Limb (tissue), 2 donors: ENCODE data around the gene ATM.
"Not testable (repeated sequence)": the region's sequence is repeated elsewhere in the genome, so short reads cannot be mapped to it uniquely, and the experiment has no call there.

Experiments used
- DNase-seq, 2 donors: peaks; one replicate each; pipeline ENCODE4 v3.0.0-alpha.2; 2016; ENCODE audit errors: extremely low spot score in 2 of 2

Gene ATM

GRCh38 chr11:108370315-108370714 lies 147.4 kb downstream of the ATM start:
- DNase-seq: no peak

DNA sequence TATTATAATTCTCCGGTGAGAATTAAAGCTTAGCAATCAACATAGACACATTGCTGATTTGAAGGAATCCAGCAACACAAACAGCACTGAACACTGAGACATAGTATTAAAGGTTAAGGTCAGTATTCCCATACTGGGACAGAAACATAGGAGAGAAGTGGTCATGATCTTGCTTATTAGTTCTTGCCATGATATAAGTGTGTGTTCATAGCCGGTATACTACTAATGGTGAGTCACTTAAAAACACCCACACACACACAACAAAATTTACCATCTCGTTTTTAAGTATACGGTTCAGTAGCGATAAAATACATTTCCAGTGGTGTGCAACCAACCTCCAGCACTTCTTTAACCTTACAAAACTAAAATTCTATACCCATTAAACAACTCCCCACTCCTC lies 148.1 kb downstream of the ATM start:
- no peak for DNase-seq

DNA sequence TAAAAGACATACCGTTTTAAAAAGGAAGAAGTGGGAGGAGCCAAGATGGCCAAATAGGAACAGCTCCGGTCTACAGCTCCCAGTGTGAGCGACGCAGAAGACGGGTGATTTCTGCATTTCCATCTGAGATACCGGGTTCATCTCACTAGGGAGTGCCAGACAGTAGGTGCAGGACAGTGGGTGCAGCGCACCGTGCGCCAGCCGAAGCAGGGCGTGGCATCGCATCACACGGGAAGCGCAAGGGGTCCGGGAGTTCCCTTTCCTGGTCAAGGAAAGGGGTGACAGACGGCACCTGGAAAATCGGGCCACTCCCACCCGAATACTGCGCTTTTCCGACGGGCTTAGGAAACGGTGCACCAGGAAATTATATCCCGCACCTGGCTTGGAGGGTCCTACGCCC lies 150.6 kb downstream of the ATM start:
- not testable (repeated sequence) for DNase-seq

DNA sequence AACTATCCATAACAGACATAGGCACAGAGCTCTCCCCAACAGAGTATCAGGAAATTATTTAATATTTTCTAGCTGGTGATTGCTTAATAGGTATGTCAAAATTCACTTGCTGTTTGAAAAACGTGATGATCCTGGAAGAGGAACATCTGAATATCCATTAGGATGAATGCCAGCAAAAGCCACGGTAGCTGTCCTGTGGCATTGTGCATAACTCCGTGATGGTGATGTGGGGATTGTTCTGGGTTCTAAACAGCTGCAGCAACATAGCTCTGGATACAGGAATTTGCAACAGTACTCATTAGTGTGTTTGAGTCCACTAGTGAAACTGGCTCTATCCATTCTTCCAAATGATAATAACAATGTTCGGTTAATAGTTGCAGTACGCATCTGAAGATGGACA lies 165.7 kb downstream of the ATM start:
- DNase-seq: no peak

GRCh38 chr11:108392353-108392752 lies 169.5 kb downstream of the ATM start:
- no peak for DNase-seq

GRCh38 chr11:108393046-108393445 lies 170.2 kb downstream of the ATM start:
- DNase-seq: no peak

- no peak for DNase-seq
Observed at GRCh38 chr11:108394744-108395284, 171.9 kb downstream of the ATM start.

GRCh38 chr11:108396672-108397071 lies 173.8 kb downstream of the ATM start:
- not testable (repeated sequence) for DNase-seq

DNA sequence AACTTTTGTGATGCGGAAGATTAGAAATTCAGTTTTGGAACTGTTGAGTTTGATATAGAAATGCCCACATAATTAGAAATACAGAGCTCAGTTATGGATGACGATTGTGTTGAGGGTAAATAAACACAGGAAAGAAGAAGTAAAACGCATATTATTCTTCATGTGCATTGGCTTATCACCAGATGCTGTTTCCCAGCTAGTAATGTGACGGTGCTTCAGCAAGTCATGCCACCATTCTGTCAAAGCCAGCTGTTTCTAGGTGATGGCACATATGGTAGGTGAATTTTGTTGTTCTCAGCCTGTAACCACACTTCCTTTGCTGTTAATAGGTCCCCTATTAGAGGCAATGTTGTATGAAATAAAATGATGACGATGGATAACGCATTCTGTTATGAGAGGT lies 175.6 kb downstream of the ATM start:
- DNase-seq: no peak

GRCh38 chr11:108402241-108402640 lies 179.4 kb downstream of the ATM start:
- DNase-seq: no peak

- DNase-seq: no peak
Observed at GRCh38 chr11:108403052-108403451, 180.2 kb downstream of the ATM start.

GRCh38 chr11:108405706-108406105 lies 182.8 kb downstream of the ATM start:
- no peak for DNase-seq

DNA sequence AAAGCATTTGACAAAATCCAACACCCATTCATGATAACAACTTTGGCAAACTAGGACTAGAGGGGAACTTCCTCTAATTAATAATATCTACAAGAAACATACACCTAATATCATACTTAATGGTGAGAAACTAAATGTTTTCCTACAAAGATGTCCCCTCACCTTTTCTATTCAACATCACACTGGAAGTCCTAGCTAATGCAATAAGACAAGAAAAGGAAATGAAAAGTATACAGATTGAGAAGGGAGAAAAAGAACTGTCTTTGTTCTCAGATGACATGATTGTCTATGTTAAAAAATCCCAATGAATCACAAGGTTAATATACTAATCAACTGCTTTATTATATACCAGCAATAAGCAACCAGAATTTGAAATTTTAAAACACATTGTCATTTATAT lies 192.1 kb downstream of the ATM start:
- DNase-seq: no peak

DNA sequence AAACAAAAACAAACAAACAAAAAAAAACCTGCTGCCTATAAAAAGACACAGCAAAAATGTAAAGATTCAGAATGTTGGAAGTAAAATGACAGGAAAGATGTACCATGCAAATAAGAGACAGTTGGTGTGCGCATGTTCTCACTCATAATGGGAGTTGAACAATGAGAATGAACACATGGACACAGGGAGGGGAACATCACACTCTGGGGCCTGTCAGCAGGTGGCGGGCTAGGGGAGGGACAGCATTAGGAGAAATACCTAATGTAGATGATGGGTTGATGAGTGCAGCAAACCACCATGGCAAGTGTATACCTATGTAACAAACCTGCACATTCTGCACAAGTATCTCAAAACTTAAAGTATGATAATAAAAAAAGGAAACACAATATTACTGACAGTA lies 194.7 kb downstream of the ATM start:
- DNase-seq: not testable (repeated sequence)
